MM.1S (cell line): ENCODE measurements around the gene PSORS1C1.

Experiments used
- DNase-seq: peaks from one replicate; pipeline ENCODE4 v3.0.0-alpha.2; 2015
- H2AFZ ChIP-seq: fragments of 300-600 bp; sonication (generic); 2 replicates; pipeline ENCODE4 v1.6.0; 2016; ENCODE audit warnings: antibody characterized with exemption, low read length
- H3F3A ChIP-seq: fragments of 300-600 bp; sonication (generic); 2 replicates; pipeline ENCODE4 v1.6.1; 2016; ENCODE audit warnings: mild to moderate bottlenecking, antibody characterized with exemption, low read length, moderate library complexity, mixed read lengths; ENCODE audit not compliant: insufficient read depth
- H3K27ac ChIP-seq: fragments of 300-600 bp; sonication (generic); 2 replicates; pipeline ENCODE4 v1.5.1; 2016; ENCODE audit warnings: mild to moderate bottlenecking, low read length
- H3K27me3 ChIP-seq: fragments of 300-600 bp; sonication (generic); replicated peaks from 2 replicates; pipeline ENCODE4 v1.6.0; 2016; ENCODE audit warnings: low read length; ENCODE audit not compliant: insufficient read depth
- H3K36me3 ChIP-seq: fragments of 300-600 bp; sonication (generic); replicated peaks from 2 replicates; pipeline ENCODE4 v1.6.1; 2016; ENCODE audit warnings: mild to moderate bottlenecking, low read length, mixed read lengths; ENCODE audit not compliant: insufficient read depth
- H3K4me1 ChIP-seq: fragments of 300-600 bp; sonication (generic); 2 replicates; pipeline ENCODE4 v1.6.1; 2016; ENCODE audit warnings: low read length, mixed read lengths
- H3K4me2 ChIP-seq: fragments of 300-600 bp; sonication (generic); 2 replicates; pipeline ENCODE4 v1.6.0; 2016; ENCODE audit warnings: low read depth, low read length
- H3K4me3 ChIP-seq: fragments of 300-600 bp; sonication (generic); 2 replicates; pipeline ENCODE4 v1.5.1; 2016; ENCODE audit warnings: low read length, mixed read lengths
- H3K79me2 ChIP-seq: fragments of 300-600 bp; sonication (generic); 2 replicates; pipeline ENCODE4 v1.6.1; 2016; ENCODE audit warnings: mixed run types, low read length, mixed read lengths
- H3K9ac ChIP-seq: fragments of 300-600 bp; sonication (generic); 2 replicates; pipeline ENCODE4 v1.6.1; 2016; ENCODE audit warnings: low read length, mixed read lengths
- H3K9me2 ChIP-seq: fragments of 300-600 bp; sonication (generic); replicated peaks from 2 replicates; pipeline ENCODE4 v1.6.1; 2016; ENCODE audit warnings: mild to moderate bottlenecking, low read length, mixed read lengths; ENCODE audit not compliant: insufficient read depth
- H3K9me3 ChIP-seq: fragments of 300-600 bp; sonication (generic); replicated peaks from 2 replicates; pipeline ENCODE4 v1.6.1; 2016; ENCODE audit warnings: mild to moderate bottlenecking, low read length, mixed read lengths; ENCODE audit not compliant: insufficient read depth
- H4K20me1 ChIP-seq: fragments of 300-600 bp; sonication (generic); 2 replicates; pipeline ENCODE4 v1.6.1; 2016; ENCODE audit warnings: mild to moderate bottlenecking, low read length, moderate library complexity, mixed read lengths; ENCODE audit not compliant: insufficient read depth
- EZH2 ChIP-seq: fragments of 300-600 bp; sonication (generic); optimal IDR thresholded peaks from 2 replicates; pipeline ENCODE3; 2017; ENCODE audit warnings: low read depth, mild to moderate bottlenecking, antibody characterized with exemption, low read length, mixed read lengths
- EZH2phosphoT487 ChIP-seq: fragments of 300-600 bp; sonication (generic); IDR thresholded peaks from 2 replicates; pipeline ENCODE4 v1.6.1; 2018; ENCODE audit warnings: antibody characterized with exemption, low read length
- TF ChIP-seq, protein P1 (sequence below): fragments of 300-600 bp; sonication (generic); IDR thresholded peaks from 2 replicates; pipeline ENCODE4 v1.5.1; 2016; ENCODE audit warnings: antibody characterized with exemption, low read length, mixed read lengths

The PSORS1C1 gene

DNA sequence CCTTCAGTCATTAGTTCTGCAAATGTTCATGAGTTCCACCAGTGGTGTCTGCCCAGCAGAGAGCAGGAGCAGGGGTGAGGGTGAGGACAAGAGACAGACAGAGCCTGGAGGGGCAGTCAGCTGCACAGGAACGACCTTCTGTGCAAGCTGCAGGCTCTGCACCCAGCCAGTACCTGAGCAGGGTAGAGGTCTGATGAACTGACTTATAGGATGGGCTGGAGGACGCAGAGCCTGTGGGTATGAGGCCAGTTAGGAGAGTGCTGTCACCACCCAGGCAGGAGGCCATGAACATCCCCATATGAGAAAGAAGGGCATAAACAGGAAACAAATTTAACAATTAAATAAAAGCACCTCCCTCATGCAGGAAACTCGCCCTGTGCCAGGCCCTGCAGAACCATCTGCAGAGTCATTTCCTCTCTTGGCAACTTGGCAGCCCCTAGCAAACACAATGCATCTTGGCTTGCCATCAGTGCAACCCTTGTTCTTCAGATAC lies 20.2 kb upstream of the PSORS1C1 start:
- Histone ChIP-seq H3K9me2 (no peaks in the 10 kb centered on the region), H3K79me2 (no peaks in the 10 kb centered on the region), H3K36me3 (no peaks in the 10 kb centered on the region), H3K27me3 (no peaks in the 10 kb centered on the region), H3K4me1 (peaks cover 13% of the 10 kb centered on the region), H3K27ac (no peak overlapping the region), H3K9ac (no peak overlapping the region), H3F3A (peaks cover 3% of the 10 kb centered on the region; the same call in 1 of the 2 replicates), H3K9me3 (no peaks in the 10 kb centered on the region), H2AFZ (peak overlapping the region; percentile 67), H3K4me2 (no peak overlapping the region), H4K20me1 (no peaks in the 10 kb centered on the region), H3K4me3 (no peak overlapping the region)
- peak; percentile 41 for DNase-seq
- TF ChIP-seq EZH2phosphoT487 (no peak), EZH2 (no peak)
- TF ChIP-seq, protein P1, sequence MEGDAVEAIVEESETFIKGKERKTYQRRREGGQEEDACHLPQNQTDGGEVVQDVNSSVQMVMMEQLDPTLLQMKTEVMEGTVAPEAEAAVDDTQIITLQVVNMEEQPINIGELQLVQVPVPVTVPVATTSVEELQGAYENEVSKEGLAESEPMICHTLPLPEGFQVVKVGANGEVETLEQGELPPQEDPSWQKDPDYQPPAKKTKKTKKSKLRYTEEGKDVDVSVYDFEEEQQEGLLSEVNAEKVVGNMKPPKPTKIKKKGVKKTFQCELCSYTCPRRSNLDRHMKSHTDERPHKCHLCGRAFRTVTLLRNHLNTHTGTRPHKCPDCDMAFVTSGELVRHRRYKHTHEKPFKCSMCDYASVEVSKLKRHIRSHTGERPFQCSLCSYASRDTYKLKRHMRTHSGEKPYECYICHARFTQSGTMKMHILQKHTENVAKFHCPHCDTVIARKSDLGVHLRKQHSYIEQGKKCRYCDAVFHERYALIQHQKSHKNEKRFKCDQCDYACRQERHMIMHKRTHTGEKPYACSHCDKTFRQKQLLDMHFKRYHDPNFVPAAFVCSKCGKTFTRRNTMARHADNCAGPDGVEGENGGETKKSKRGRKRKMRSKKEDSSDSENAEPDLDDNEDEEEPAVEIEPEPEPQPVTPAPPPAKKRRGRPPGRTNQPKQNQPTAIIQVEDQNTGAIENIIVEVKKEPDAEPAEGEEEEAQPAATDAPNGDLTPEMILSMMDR, result no peak

DNA sequence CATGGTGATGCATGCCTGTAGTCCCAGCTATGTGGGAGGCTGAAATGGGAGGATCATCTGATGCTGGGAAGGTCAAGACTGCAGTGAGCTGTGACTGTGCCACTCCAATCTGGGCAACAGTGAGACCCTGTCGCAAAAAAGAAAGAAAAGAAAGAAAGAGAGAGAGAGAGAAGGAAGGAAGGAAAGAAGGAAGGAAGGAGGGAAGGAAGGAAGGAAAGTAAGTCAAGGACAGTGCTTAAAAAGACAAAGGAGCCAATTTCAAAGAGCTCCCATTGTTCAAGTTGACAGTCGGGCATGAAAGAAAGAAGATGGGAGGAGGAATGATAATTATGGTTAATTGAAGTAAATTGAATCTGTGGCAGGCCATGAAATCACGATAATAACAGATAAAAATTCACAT lies 18.4 kb upstream of the PSORS1C1 start:
- Histone ChIP-seq H3K4me1 (peaks cover 13% of the 10 kb centered on the region), H4K20me1 (no peaks in the 10 kb centered on the region), H3K9me2 (no peaks in the 10 kb centered on the region), H3K79me2 (no peaks in the 10 kb centered on the region), H2AFZ (no peak overlapping the region), H3F3A (peaks cover 3% of the 10 kb centered on the region; the same call in 1 of the 2 replicates), H3K27me3 (no peaks in the 10 kb centered on the region), H3K4me3 (no peak overlapping the region), H3K4me2 (no peak overlapping the region), H3K9ac (no peak overlapping the region), H3K27ac (no peak overlapping the region), H3K9me3 (no peaks in the 10 kb centered on the region), H3K36me3 (no peaks in the 10 kb centered on the region)
- no peak for DNase-seq
- TF ChIP-seq EZH2phosphoT487 (no peak), EZH2 (no peak)
- TF ChIP-seq, protein P1, result no peak

DNA sequence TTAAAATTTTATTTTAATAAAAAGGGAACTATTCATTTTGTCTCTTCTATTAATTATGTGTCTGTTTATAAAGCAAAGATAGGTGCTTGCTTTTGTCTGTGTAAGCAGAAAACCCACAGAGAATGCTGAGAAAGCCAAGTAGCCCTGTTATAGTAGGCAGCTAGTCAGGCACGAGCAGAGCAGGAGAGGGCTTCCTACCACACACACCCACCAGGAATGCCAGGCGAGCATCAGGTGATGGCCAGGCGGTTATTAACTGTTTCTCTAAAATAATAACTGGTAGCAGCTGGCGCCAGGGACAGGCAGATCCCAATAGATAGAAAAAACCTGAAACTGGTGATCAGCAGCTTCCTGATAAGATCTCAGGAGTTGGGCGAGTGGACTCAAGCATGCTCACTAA lies 17.9 kb upstream of the PSORS1C1 start:
- Histone ChIP-seq H3K9me2 (no peaks in the 10 kb centered on the region), H3K4me2 (no peak overlapping the region), H3K4me3 (no peak overlapping the region), H3K27ac (no peak overlapping the region), H4K20me1 (no peaks in the 10 kb centered on the region), H3K9me3 (no peaks in the 10 kb centered on the region), H3K36me3 (no peaks in the 10 kb centered on the region), H3K79me2 (no peaks in the 10 kb centered on the region), H3K9ac (no peak overlapping the region), H3K27me3 (no peaks in the 10 kb centered on the region), H3K4me1 (peaks cover 13% of the 10 kb centered on the region), H2AFZ (no peak overlapping the region), H3F3A (peaks cover 3% of the 10 kb centered on the region; the same call in 1 of the 2 replicates)
- no peak for TF ChIP-seq EZH2phosphoT487
- TF ChIP-seq EZH2, result no peak
- TF ChIP-seq, protein P1, result no peak
- DNase-seq, result no peak
